ENCODE results near the gene RBMS3. TPM values are rescaled to one million over a fixed set of nuclear protein-coding genes. Genes with fewer than 3 reads are reported as not detected.

RBMS3 gene
- total and polyA plus RNA-seq, 2 of the 8 experiments (the other 6 are each of a cell fraction or from before 2014, with no cell fraction given): 3.7 to 6.9 TPM

- ChIA-PET POLR2A (ENCODE audit: partially characterized antibody) (no interaction called here), CTCF (ENCODE audit: partially characterized antibody) (interaction anchor here (0.5 to 1.2 kb wide), 2 partner anchors 108 to 442 kb away, joined by 3 read pairs; no protein-coding TSS in a partner anchor)
- Histone ChIP-seq H4K5ac (ENCODE audit: insufficient read length, low read depth, low read length) (no peak overlapping the region), H3K79me2 (ENCODE audit: control insufficient read depth in 1 of 2, insufficient read depth in 2 of 2, low read length in 2 of 2) (no peaks in the 10 kb centered on the region), H2AK5ac (ENCODE audit: low read depth, low read length) (no peak overlapping the region), H2BK20ac (ENCODE audit: low read length) (no peak overlapping the region), H2BK15ac (ENCODE audit: low read length) (no peak overlapping the region), H3K27ac (ENCODE audit: low read depth, low read length) (no peak overlapping the region), H3K79me1 (ENCODE audit: low read depth, low read length) (no peaks in the 10 kb centered on the region), H3K14ac (ENCODE audit: insufficient read length) (no peak overlapping the region), H3K4me2 (ENCODE audit: insufficient read depth in 1 of 2, low read depth in 2 of 2, low read length in 2 of 2) (no peak overlapping the region), H3K9me3 (ENCODE audit: insufficient read depth in 2 of 2, low read depth in 1 of 2, low read length in 1 of 2) (no peaks in the 10 kb centered on the region), H3K36me3 (ENCODE audit: control insufficient read depth in 2 of 4, insufficient read depth in 4 of 4, low read length in 3 of 4) (no peaks in the 10 kb centered on the region), H2BK12ac (ENCODE audit: low read depth, low read length) (no peak overlapping the region), H3K4ac (replicated peaks; ENCODE audit: insufficient read length, low read depth, low read length) (no peak overlapping the region), H2BK5ac (ENCODE audit: low read depth, low read length) (no peak overlapping the region), H3K9ac (replicated peaks in 1 of 4; ENCODE audit: extremely low read depth in 1 of 4, low read depth in 3 of 4, low read length in 3 of 4) (no peak overlapping the region), H3K23ac (ENCODE audit: insufficient read length) (no peak overlapping the region), H3K23me2 (ENCODE audit: low read depth, low read length) (no peaks in the 10 kb centered on the region), H3K27me3 (replicated peaks in 1 of 4; ENCODE audit: control insufficient read depth in 3 of 4, extremely low read depth in 1 of 4, insufficient read depth in 3 of 4, low read length in 3 of 4) (no peaks in the 10 kb centered on the region), H3K18ac (ENCODE audit: extremely low read depth, low read length) (no peak overlapping the region), H4K20me1 (replicated peaks in 1 of 2; ENCODE audit: control insufficient read depth in 1 of 2, insufficient read depth in 2 of 2, low read length in 2 of 2) (no peaks in the 10 kb centered on the region), H3K56ac (replicated peaks; ENCODE audit: insufficient read length, low read depth, low read length) (no peak overlapping the region), H2BK120ac (replicated peaks; ENCODE audit: low read depth, low read length) (no peak overlapping the region), H4K8ac (ENCODE audit: extremely low read depth, insufficient read depth, low read length) (no peak overlapping the region), H3K4me1 (replicated peaks in 1 of 4; ENCODE audit: control insufficient read depth in 3 of 4, insufficient read depth in 4 of 4, low read length in 3 of 4) (no peaks in the 10 kb centered on the region), H2AFZ (ENCODE audit: low read length) (no peak overlapping the region), H3K4me3 (ENCODE audit: extremely low read depth in 1 of 4, insufficient read depth in 2 of 4, low read depth in 3 of 4, low read length in 4 of 4) (no peak overlapping the region), H4K91ac (replicated peaks; ENCODE audit: insufficient read length, low read length) (no peak overlapping the region)
- DNase-seq (ENCODE audit: low read depth in 1 of 2, low spot score in 2 of 2) (no peak), FAIRE-seq (no peak)
- WGBS, 2 experiments (ENCODE audit: extremely low coverage in 1 of 2, insufficient coverage in 1 of 2, insufficient read length in 1 of 2, insufficient replicate concordance in 2 of 2, low coverage in 1 of 2, low lambda C conversion rate in 2 of 2, missing lambda C conversion rate in 1 of 2): 100% methylated on average over 1 of the region's 1 CpG; no CpG with 5 or more reads in 1 of the 2 experiments
- TF ChIP-seq CREB1 (IDR thresholded peaks at IDR 0.05) (no peak), NRF1 (IDR thresholded peaks at IDR 0.05; ENCODE audit: low read depth, low read length) (no peak), SP1 (IDR thresholded peaks at IDR 0.05; ENCODE audit: low read depth, low read length) (no peak), CBX8 (IDR thresholded peaks at IDR 0.05; ENCODE audit: borderline replicate concordance, low read depth, low read length) (no peak)
- TF ChIP-seq, protein P1, sequence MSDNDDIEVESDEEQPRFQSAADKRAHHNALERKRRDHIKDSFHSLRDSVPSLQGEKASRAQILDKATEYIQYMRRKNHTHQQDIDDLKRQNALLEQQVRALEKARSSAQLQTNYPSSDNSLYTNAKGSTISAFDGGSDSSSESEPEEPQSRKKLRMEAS (IDR thresholded peaks at IDR 0.05): no peak
Observed at GRCh38 chr3:29903600-29903999, 622.7 kb downstream of the RBMS3 start.
